Glutamatergic neuron (in vitro differentiated cells): ENCODE measurements around the gene SARS2. TPM values are rescaled to one million over a fixed set of nuclear protein-coding genes. Genes with fewer than 3 reads are reported as not detected.
A peak's percentile ranks its signal among the peaks of the same experiment; 100 is the strongest.
"Not testable (repeated sequence)": the region's sequence is repeated elsewhere in the genome, so short reads cannot be mapped to it uniquely, and the experiment has no call there.

ENCODE experiments used
- DNase-seq: peaks from one replicate; pipeline ENCODE4 v3.0.0; 2022
- H3K27ac Mint-ChIP-seq: one replicate; pipeline ENCODE4 v1.8.0; 2020; ENCODE audit warnings: mild to moderate bottlenecking, mixed read lengths, inconsistent platforms; ENCODE audit not compliant: unreplicated experiment
- H3K27me3 Mint-ChIP-seq: one replicate; pipeline ENCODE4 v1.8.0; 2020; ENCODE audit warnings: mild to moderate bottlenecking, moderate library complexity, mixed read lengths, inconsistent platforms; ENCODE audit not compliant: unreplicated experiment
- H3K36me3 Mint-ChIP-seq: one replicate; pipeline ENCODE4 v1.8.0; 2020; ENCODE audit warnings: mild to moderate bottlenecking, mixed read lengths, inconsistent platforms; ENCODE audit not compliant: unreplicated experiment
- H3K4me1 Mint-ChIP-seq: one replicate; pipeline ENCODE4 v1.8.0; 2020; ENCODE audit warnings: mild to moderate bottlenecking, low read depth, mixed read lengths, inconsistent platforms; ENCODE audit not compliant: unreplicated experiment
- H3K4me3 Mint-ChIP-seq: one replicate; pipeline ENCODE4 v1.8.0; 2020; ENCODE audit warnings: mild to moderate bottlenecking, mixed read lengths, inconsistent platforms; ENCODE audit not compliant: unreplicated experiment
- H3K9me3 Mint-ChIP-seq: one replicate; pipeline ENCODE4 v1.8.0; 2020; ENCODE audit warnings: mild to moderate bottlenecking, moderate library complexity, mixed read lengths, inconsistent platforms; ENCODE audit not compliant: unreplicated experiment
- total RNA-seq: library from RNA; stranded (reverse); fragmentation: NEBNext Ultra II Directional; extraction: Animal tissue kit (Norgen Biotek cat#: 25700); gene quantifications from one replicate; pipeline ENCODE4 v1.2.1, GENCODE V29; 2021; ENCODE audit not compliant: unreplicated experiment
- TF ChIP-seq, protein P1 (sequence below): fragments of 200-600 bp; sonication (generic); IDR thresholded peaks from one replicate; pipeline ENCODE4 v1.5.0; 2021; ENCODE audit not compliant: partially characterized antibody, unreplicated experiment

Gene SARS2
- total RNA-seq, 1 donor from 2014 or later: 49.2 TPM

- Mint-ChIP-seq H3K4me3 (no peak overlapping the region), H3K27ac (no peak overlapping the region), H3K4me1 (no peaks in the 10 kb centered on the region), H3K36me3 (peaks cover 5% of the 10 kb centered on the region), H3K9me3 (peaks cover 2% of the 10 kb centered on the region), H3K27me3 (peaks cover 8% of the 10 kb centered on the region)
- no peak for DNase-seq
- TF ChIP-seq, protein P1, sequence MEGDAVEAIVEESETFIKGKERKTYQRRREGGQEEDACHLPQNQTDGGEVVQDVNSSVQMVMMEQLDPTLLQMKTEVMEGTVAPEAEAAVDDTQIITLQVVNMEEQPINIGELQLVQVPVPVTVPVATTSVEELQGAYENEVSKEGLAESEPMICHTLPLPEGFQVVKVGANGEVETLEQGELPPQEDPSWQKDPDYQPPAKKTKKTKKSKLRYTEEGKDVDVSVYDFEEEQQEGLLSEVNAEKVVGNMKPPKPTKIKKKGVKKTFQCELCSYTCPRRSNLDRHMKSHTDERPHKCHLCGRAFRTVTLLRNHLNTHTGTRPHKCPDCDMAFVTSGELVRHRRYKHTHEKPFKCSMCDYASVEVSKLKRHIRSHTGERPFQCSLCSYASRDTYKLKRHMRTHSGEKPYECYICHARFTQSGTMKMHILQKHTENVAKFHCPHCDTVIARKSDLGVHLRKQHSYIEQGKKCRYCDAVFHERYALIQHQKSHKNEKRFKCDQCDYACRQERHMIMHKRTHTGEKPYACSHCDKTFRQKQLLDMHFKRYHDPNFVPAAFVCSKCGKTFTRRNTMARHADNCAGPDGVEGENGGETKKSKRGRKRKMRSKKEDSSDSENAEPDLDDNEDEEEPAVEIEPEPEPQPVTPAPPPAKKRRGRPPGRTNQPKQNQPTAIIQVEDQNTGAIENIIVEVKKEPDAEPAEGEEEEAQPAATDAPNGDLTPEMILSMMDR: no peak
Observed at GRCh38 chr19:38941979-38942378, 11.4 kb upstream of the SARS2 start.

DNA sequence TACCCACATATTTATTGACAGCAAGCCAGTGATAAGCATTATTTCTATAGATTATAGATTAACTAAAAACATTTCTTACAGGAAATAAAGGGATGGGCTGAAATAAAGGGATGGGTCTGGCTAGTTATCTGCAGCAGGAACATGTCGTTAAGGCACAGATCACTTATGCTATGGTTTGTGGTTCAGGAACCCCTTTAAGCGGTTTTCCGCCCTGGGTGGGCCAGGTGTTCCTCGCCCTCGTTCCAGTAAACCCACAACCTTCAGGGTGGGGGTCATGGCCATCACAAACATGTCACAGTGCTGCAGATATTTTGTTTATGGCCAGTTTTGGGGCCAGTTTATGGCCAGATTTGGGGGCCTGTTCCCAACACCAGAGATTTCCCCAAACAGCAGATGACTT, 10.9 kb upstream of the SARS2 start:
- not testable (repeated sequence) for H3K4me3 Mint-ChIP-seq, H3K27ac Mint-ChIP-seq

DNA sequence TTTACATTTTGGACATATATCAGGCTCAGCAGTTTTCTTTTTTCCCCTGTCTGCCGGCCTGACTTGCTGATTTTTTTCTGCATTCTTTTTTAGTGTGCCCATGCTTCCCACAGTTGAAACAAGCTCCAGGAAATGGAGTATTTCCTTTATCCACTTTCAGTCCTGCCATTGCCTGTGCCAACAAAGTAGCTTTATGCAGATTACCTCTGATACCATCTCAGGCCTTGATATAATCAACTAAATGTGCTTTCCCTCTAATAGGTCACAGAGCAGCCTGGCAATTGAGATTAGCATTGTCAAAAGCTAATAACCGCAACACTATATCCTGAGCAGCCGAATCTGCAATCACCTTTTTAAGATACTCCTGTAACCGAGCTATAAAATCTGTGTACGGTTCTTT, 9.4 kb upstream of the SARS2 start:
- peaks cover 7% of the 10 kb centered on the region for H3K27me3 Mint-ChIP-seq
- no peaks in the 10 kb centered on the region for H3K4me1 Mint-ChIP-seq
- DNase-seq: no peak
- peaks cover 6% of the 10 kb centered on the region for H3K36me3 Mint-ChIP-seq
- peaks cover 2% of the 10 kb centered on the region for H3K9me3 Mint-ChIP-seq
- TF ChIP-seq, protein P1: no peak
- H3K27ac Mint-ChIP-seq: no peak overlapping the region
- H3K4me3 Mint-ChIP-seq: no peak overlapping the region

More for the DNA sequence above, 10.9 kb upstream of the SARS2 start:
- H3K9me3 Mint-ChIP-seq, H3K36me3 Mint-ChIP-seq, H3K27me3 Mint-ChIP-seq, H3K4me1 Mint-ChIP-seq, DNase-seq: not testable (repeated sequence)

DNA sequence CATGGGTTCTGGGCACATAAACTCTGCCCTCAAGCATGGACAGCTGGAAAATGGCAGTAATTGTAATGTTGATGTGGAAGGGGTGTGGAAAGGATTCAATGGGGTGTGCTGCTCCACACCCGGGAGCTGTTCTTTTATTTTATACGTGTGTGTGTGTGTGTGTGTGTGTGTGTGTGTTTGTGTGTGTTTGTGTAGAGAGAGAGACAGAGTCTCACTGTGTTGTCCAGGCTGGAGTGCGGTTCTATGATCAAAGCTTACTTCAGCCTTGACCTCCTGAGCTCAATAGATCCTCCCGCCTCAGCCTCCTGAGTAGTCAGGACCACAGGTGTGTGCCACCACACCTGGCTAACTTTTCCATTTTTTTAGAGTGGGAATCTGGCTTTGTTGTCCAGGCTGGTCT, 3.0 kb upstream of the SARS2 start:
- Mint-ChIP-seq H3K27ac (no peak overlapping the region), H3K27me3 (no peaks in the 10 kb centered on the region)

DNA sequence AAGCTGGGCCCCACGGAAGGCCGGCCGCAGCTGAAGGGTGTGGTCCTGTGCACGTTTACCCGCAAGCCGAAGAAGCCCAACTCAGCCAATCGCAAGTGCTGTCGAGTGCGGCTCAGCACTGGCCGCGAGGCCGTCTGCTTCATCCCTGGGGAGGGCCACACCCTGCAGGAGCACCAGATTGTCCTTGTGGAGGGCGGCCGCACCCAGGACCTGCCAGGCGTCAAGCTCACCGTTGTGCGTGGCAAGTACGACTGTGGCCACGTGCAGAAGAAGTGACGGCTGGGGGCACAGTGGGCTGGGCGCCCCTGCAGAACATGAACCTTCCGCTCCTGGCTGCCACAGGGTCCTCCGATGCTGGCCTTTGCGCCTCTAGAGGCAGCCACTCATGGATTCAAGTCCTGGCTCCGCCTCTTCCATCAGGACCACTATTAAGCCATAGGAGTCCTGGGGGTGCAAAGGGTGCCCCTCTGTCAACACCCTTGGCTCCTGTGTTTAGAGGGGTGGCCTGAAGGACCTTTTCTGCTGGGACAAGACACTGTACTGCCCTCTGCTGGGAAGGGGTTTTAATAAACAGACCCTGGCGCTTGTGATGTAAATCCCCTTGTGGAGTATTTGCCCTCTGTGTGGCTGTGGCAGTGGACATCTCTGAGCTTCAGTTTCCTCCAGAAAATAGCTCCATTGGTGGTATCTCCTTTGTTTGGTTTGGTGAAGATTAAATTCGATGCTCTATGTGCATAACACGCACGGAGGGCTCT, 2.0 kb upstream of the SARS2 start:
- peaks cover 7% of the 10 kb centered on the region for H3K4me1 Mint-ChIP-seq
- peaks cover 8% of the 10 kb centered on the region for H3K9me3 Mint-ChIP-seq
- DNase-seq: no peak
- H3K36me3 Mint-ChIP-seq: peaks cover 6% of the 10 kb centered on the region
- H3K27me3 Mint-ChIP-seq: no peaks in the 10 kb centered on the region
- no peak overlapping the region for H3K27ac Mint-ChIP-seq
- peak overlapping the region; percentile 47 for H3K4me3 Mint-ChIP-seq
- TF ChIP-seq, protein P1: peak; percentile 23

More for the DNA sequence above, 3.0 kb upstream of the SARS2 start:
- peaks cover 7% of the 10 kb centered on the region for H3K4me1 Mint-ChIP-seq
- TF ChIP-seq, protein P1: no peak
- H3K9me3 Mint-ChIP-seq: peaks cover 8% of the 10 kb centered on the region
- DNase-seq: no peak
- no peak overlapping the region for H3K4me3 Mint-ChIP-seq
- H3K36me3 Mint-ChIP-seq: peaks cover 6% of the 10 kb centered on the region
